SK-N-MC (cell line): ENCODE measurements around the gene MCOLN2.

Experiments used
- EZH2 ChIP-seq: fragments of 200-600 bp; sonication (generic); IDR thresholded peaks from one replicate; pipeline ENCODE4 v1.6.1; 2017; ENCODE audit warnings: antibody characterized with exemption
- POLR2AphosphoS5 ChIP-seq: IDR thresholded peaks from 2 replicates; pipeline ENCODE4 v1.6.1; 2012; ENCODE audit warnings: mild to moderate bottlenecking, low read depth, low read length, borderline replicate concordance

GRCh38 chr1:84960371-84960770, 36.5 kb downstream of the MCOLN2 start:
- no peak for TF ChIP-seq POLR2AphosphoS5
- no peak for TF ChIP-seq EZH2
